ENCODE measurements around the gene HDAC4.

- TF ChIP-seq CTCF (IDR thresholded peaks at IDR 0.05): no peak
- TF ChIP-seq ZFX (IDR thresholded peaks at IDR 0.05; ENCODE audit: borderline replicate concordance): no peak
Observed at GRCh38 chr2:239345251-239345650, 55.6 kb downstream of the HDAC4 start.

Data from 22Rv1 (cell line).